Keratinocyte (primary cell): ENCODE measurements around the gene METTL24.

Source experiments
- EZH2 ChIP-seq: IDR thresholded peaks from one replicate; pipeline ENCODE4 v1.6.1; 2012; ENCODE audit warnings: inconsistent platforms, mild to moderate bottlenecking, low read length, moderate library complexity
- TF ChIP-seq, protein P1 (sequence below), 3 experiments: IDR thresholded peaks in 1 of 3; conservative IDR thresholded peaks in 1 of 3; optimal IDR thresholded peaks in 1 of 3; 2 replicates in 2 of 3; 3 replicates in 1 of 3; pipeline versions ENCODE3 to v1.5.1; 2011; ENCODE audit warnings: low read length in 3 of 3, mild to moderate bottlenecking in 3 of 3, moderate library complexity in 2 of 3, control low read depth in 1 of 3, inconsistent platforms in 1 of 3; ENCODE audit not compliant: insufficient read depth in 2 of 3; ENCODE audit errors: extremely low read depth in 1 of 3

DNA sequence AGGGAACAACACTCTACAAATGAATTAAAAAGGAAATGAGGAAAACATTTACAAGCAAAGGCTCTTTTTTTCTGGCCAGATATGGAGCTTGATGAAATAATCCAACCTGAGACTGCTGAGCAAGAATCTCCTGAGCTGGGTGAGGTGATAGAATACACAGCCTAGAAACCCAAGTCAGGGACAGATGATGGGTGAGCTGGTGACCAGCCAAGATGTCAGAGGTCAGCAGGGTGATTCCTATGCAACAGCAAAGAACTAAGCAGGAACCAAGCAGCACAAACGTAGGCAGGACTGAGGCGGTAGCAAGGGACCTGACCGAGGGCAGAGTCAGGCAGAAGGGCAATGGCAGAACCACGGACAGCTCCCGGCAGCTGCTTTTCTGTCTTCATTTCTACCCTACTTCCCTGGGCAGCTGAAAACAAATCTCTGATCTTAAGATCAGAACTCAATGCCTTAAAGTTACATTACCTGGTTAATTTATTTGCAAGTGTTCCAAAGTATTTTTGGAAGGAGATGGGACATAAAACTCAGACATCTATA, 102.9 kb downstream of the METTL24 start:
- TF ChIP-seq, protein P1, sequence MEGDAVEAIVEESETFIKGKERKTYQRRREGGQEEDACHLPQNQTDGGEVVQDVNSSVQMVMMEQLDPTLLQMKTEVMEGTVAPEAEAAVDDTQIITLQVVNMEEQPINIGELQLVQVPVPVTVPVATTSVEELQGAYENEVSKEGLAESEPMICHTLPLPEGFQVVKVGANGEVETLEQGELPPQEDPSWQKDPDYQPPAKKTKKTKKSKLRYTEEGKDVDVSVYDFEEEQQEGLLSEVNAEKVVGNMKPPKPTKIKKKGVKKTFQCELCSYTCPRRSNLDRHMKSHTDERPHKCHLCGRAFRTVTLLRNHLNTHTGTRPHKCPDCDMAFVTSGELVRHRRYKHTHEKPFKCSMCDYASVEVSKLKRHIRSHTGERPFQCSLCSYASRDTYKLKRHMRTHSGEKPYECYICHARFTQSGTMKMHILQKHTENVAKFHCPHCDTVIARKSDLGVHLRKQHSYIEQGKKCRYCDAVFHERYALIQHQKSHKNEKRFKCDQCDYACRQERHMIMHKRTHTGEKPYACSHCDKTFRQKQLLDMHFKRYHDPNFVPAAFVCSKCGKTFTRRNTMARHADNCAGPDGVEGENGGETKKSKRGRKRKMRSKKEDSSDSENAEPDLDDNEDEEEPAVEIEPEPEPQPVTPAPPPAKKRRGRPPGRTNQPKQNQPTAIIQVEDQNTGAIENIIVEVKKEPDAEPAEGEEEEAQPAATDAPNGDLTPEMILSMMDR (optimal IDR thresholded peaks at IDR 0.05 in 1 of 3, IDR thresholded peaks at IDR 0.05 in 1 of 3, conservative IDR thresholded peaks at IDR 0.05 in 1 of 3; ENCODE audit: extremely low read depth in 1 of 3, insufficient read depth in 2 of 3, low read length in 3 of 3): no peak
- no peak for TF ChIP-seq EZH2
